ENCODE measurements around the gene CNTN1.

Gene CNTN1

GRCh38 chr12:40662366-40662765 is 29.9 kb upstream of the CNTN1 start:
- Histone ChIP-seq H3K9me3 (ENCODE audit: control insufficient read depth in 1 of 2, low read length in 2 of 2) (peaks cover 0 to 2% of the 10 kb centered on the region in 2 donors), H3K36me3 (ENCODE audit: control insufficient read depth in 1 of 2, insufficient read depth in 2 of 2, low read length in 2 of 2) (no peaks in the 10 kb centered on the region), H3K4me1 (ENCODE audit: control insufficient read depth in 1 of 2, insufficient read depth in 2 of 2, low read length in 2 of 2) (no peaks in the 10 kb centered on the region), H3K4me3 (ENCODE audit: low read depth in 1 of 2, low read length in 2 of 2) (no peak overlapping the region), H3K27ac (ENCODE audit: low read length) (no peak overlapping the region), H3K27me3 (ENCODE audit: low read depth, low read length) (no peaks in the 10 kb centered on the region)

GRCh38 chr12:40663781-40664180 is 28.5 kb upstream of the CNTN1 start:
- H3K27me3 ChIP-seq (ENCODE audit: low read depth, low read length): no peaks in the 10 kb centered on the region
- H3K4me3 ChIP-seq (ENCODE audit: low read depth in 1 of 2, low read length in 2 of 2): no peak overlapping the region
- peaks cover 0 to 2% of the 10 kb centered on the region in 2 donors for H3K9me3 ChIP-seq (ENCODE audit: control insufficient read depth in 1 of 2, low read length in 2 of 2)
- no peak overlapping the region for H3K27ac ChIP-seq (ENCODE audit: low read length)
- no peaks in the 10 kb centered on the region for H3K36me3 ChIP-seq (ENCODE audit: control insufficient read depth in 1 of 2, insufficient read depth in 2 of 2, low read length in 2 of 2)
- H3K4me1 ChIP-seq (ENCODE audit: control insufficient read depth in 1 of 2, insufficient read depth in 2 of 2, low read length in 2 of 2): no peaks in the 10 kb centered on the region

- no peaks in the 10 kb centered on the region for H3K9me3 ChIP-seq (ENCODE audit: control insufficient read depth in 1 of 2, low read length in 2 of 2)
- no peak overlapping the region for H3K4me3 ChIP-seq (ENCODE audit: low read depth in 1 of 2, low read length in 2 of 2)
- H3K4me1 ChIP-seq (ENCODE audit: control insufficient read depth in 1 of 2, insufficient read depth in 2 of 2, low read length in 2 of 2): no peaks in the 10 kb centered on the region
- H3K27me3 ChIP-seq (ENCODE audit: low read depth, low read length): no peaks in the 10 kb centered on the region
- no peaks in the 10 kb centered on the region for H3K36me3 ChIP-seq (ENCODE audit: control insufficient read depth in 1 of 2, insufficient read depth in 2 of 2, low read length in 2 of 2)
- H3K27ac ChIP-seq (ENCODE audit: low read length): no peak overlapping the region
Measured at GRCh38 chr12:40668099-40668529, 24.1 kb upstream of the CNTN1 start.

GRCh38 chr12:40672741-40673271 is 19.4 kb upstream of the CNTN1 start:
- no peak overlapping the region for H3K4me3 ChIP-seq (ENCODE audit: low read depth in 1 of 2, low read length in 2 of 2)
- H3K9me3 ChIP-seq (ENCODE audit: control insufficient read depth in 1 of 2, low read length in 2 of 2): no peaks in the 10 kb centered on the region
- no peaks in the 10 kb centered on the region for H3K36me3 ChIP-seq (ENCODE audit: control insufficient read depth in 1 of 2, insufficient read depth in 2 of 2, low read length in 2 of 2)
- no peaks in the 10 kb centered on the region for H3K4me1 ChIP-seq (ENCODE audit: control insufficient read depth in 1 of 2, insufficient read depth in 2 of 2, low read length in 2 of 2)
- no peaks in the 10 kb centered on the region for H3K27me3 ChIP-seq (ENCODE audit: low read depth, low read length)
- no peak overlapping the region for H3K27ac ChIP-seq (ENCODE audit: low read length)

- no peak overlapping the region for H3K4me3 ChIP-seq (ENCODE audit: low read depth in 1 of 2, low read length in 2 of 2)
- H3K9me3 ChIP-seq (ENCODE audit: control insufficient read depth in 1 of 2, low read length in 2 of 2): peaks cover 0 to 6% of the 10 kb centered on the region in 2 donors
- H3K4me1 ChIP-seq (ENCODE audit: control insufficient read depth in 1 of 2, insufficient read depth in 2 of 2, low read length in 2 of 2): no peaks in the 10 kb centered on the region
- H3K27ac ChIP-seq (ENCODE audit: low read length): no peak overlapping the region
- H3K36me3 ChIP-seq (ENCODE audit: control insufficient read depth in 1 of 2, insufficient read depth in 2 of 2, low read length in 2 of 2): no peaks in the 10 kb centered on the region
- no peaks in the 10 kb centered on the region for H3K27me3 ChIP-seq (ENCODE audit: low read depth, low read length)
Measured at GRCh38 chr12:40681148-40681547, 11.1 kb upstream of the CNTN1 start.

GRCh38 chr12:40684986-40685385 is 7.3 kb upstream of the CNTN1 start:
- Histone ChIP-seq H3K9me3 (ENCODE audit: control insufficient read depth in 1 of 2, low read length in 2 of 2) (no peaks in the 10 kb centered on the region), H3K4me3 (ENCODE audit: low read depth in 1 of 2, low read length in 2 of 2) (no peak overlapping the region), H3K36me3 (ENCODE audit: control insufficient read depth in 1 of 2, insufficient read depth in 2 of 2, low read length in 2 of 2) (no peaks in the 10 kb centered on the region), H3K27ac (ENCODE audit: low read length) (no peak overlapping the region), H3K4me1 (ENCODE audit: control insufficient read depth in 1 of 2, insufficient read depth in 2 of 2, low read length in 2 of 2) (no peaks in the 10 kb centered on the region), H3K27me3 (ENCODE audit: low read depth, low read length) (no peaks in the 10 kb centered on the region)

GRCh38 chr12:40688085-40688725 is 4.0 kb upstream of the CNTN1 start:
- Histone ChIP-seq H3K27me3 (ENCODE audit: low read depth, low read length) (no peaks in the 10 kb centered on the region), H3K9me3 (ENCODE audit: control insufficient read depth in 1 of 2, low read length in 2 of 2) (no peaks in the 10 kb centered on the region), H3K36me3 (ENCODE audit: control insufficient read depth in 1 of 2, insufficient read depth in 2 of 2, low read length in 2 of 2) (no peaks in the 10 kb centered on the region), H3K27ac (ENCODE audit: low read length) (no peak overlapping the region), H3K4me1 (ENCODE audit: control insufficient read depth in 1 of 2, insufficient read depth in 2 of 2, low read length in 2 of 2) (peaks cover 0 to 19% of the 10 kb centered on the region in 2 donors), H3K4me3 (ENCODE audit: low read depth in 1 of 2, low read length in 2 of 2) (no peak overlapping the region)

GRCh38 chr12:40689576-40689975 is 2.7 kb upstream of the CNTN1 start:
- H3K4me3 ChIP-seq (ENCODE audit: low read depth in 1 of 2, low read length in 2 of 2): no peak overlapping the region
- H3K4me1 ChIP-seq (ENCODE audit: control insufficient read depth in 1 of 2, insufficient read depth in 2 of 2, low read length in 2 of 2): peaks cover 0 to 22% of the 10 kb centered on the region in 2 donors
- H3K36me3 ChIP-seq (ENCODE audit: control insufficient read depth in 1 of 2, insufficient read depth in 2 of 2, low read length in 2 of 2): no peaks in the 10 kb centered on the region
- H3K9me3 ChIP-seq (ENCODE audit: control insufficient read depth in 1 of 2, low read length in 2 of 2): no peaks in the 10 kb centered on the region
- no peak overlapping the region for H3K27ac ChIP-seq (ENCODE audit: low read length)
- H3K27me3 ChIP-seq (ENCODE audit: low read depth, low read length): no peaks in the 10 kb centered on the region

GRCh38 chr12:40692765-40693206 is 547 bp downstream of the CNTN1 start:
- no peak overlapping the region for H3K27ac ChIP-seq (ENCODE audit: low read length)
- no peaks in the 10 kb centered on the region for H3K36me3 ChIP-seq (ENCODE audit: control insufficient read depth in 1 of 2, insufficient read depth in 2 of 2, low read length in 2 of 2)
- no peaks in the 10 kb centered on the region for H3K9me3 ChIP-seq (ENCODE audit: control insufficient read depth in 1 of 2, low read length in 2 of 2)

GRCh38 chr12:40693207-40693821 is 1.1 kb downstream of the CNTN1 start:
- Histone ChIP-seq H3K4me1 (ENCODE audit: control insufficient read depth in 1 of 2, insufficient read depth in 2 of 2, low read length in 2 of 2) (peaks cover 0 to 22% of the 10 kb centered on the region in 2 donors), H3K27me3 (ENCODE audit: low read depth, low read length) (no peaks in the 10 kb centered on the region), H3K27ac (ENCODE audit: low read length) (no peak overlapping the region), H3K9me3 (ENCODE audit: control insufficient read depth in 1 of 2, low read length in 2 of 2) (no peaks in the 10 kb centered on the region), H3K4me3 (ENCODE audit: low read depth in 1 of 2, low read length in 2 of 2) (peak overlapping the region; percentile 60 to 88), H3K36me3 (ENCODE audit: control insufficient read depth in 1 of 2, insufficient read depth in 2 of 2, low read length in 2 of 2) (no peaks in the 10 kb centered on the region)

More at GRCh38 chr12:40692765-40693206, 547 bp downstream of the CNTN1 start:
- peak overlapping the region; percentile 60 to 88 for H3K4me3 ChIP-seq (ENCODE audit: low read depth in 1 of 2, low read length in 2 of 2)
- peaks cover 0 to 22% of the 10 kb centered on the region in 2 donors for H3K4me1 ChIP-seq (ENCODE audit: control insufficient read depth in 1 of 2, insufficient read depth in 2 of 2, low read length in 2 of 2)
- H3K27me3 ChIP-seq (ENCODE audit: low read depth, low read length): no peaks in the 10 kb centered on the region

GRCh38 chr12:40697566-40698259 is 5.5 kb downstream of the CNTN1 start:
- Histone ChIP-seq H3K36me3 (ENCODE audit: control insufficient read depth in 1 of 2, insufficient read depth in 2 of 2, low read length in 2 of 2) (no peaks in the 10 kb centered on the region), H3K27me3 (ENCODE audit: low read depth, low read length) (no peaks in the 10 kb centered on the region), H3K27ac (ENCODE audit: low read length) (no peak overlapping the region), H3K4me1 (ENCODE audit: control insufficient read depth in 1 of 2, insufficient read depth in 2 of 2, low read length in 2 of 2) (peaks cover 0 to 8% of the 10 kb centered on the region in 2 donors), H3K9me3 (ENCODE audit: control insufficient read depth in 1 of 2, low read length in 2 of 2) (no peaks in the 10 kb centered on the region), H3K4me3 (ENCODE audit: low read depth in 1 of 2, low read length in 2 of 2) (no peak overlapping the region)

All from muscle layer of duodenum (tissue), 2 donors.